ENCODE data around the gene NES. TPM values are rescaled to one million over a fixed set of nuclear protein-coding genes. Genes with fewer than 3 reads are reported as not detected.

Gene NES
- total RNA-seq, 1 donor from 2014 or later = not detected

DNA sequence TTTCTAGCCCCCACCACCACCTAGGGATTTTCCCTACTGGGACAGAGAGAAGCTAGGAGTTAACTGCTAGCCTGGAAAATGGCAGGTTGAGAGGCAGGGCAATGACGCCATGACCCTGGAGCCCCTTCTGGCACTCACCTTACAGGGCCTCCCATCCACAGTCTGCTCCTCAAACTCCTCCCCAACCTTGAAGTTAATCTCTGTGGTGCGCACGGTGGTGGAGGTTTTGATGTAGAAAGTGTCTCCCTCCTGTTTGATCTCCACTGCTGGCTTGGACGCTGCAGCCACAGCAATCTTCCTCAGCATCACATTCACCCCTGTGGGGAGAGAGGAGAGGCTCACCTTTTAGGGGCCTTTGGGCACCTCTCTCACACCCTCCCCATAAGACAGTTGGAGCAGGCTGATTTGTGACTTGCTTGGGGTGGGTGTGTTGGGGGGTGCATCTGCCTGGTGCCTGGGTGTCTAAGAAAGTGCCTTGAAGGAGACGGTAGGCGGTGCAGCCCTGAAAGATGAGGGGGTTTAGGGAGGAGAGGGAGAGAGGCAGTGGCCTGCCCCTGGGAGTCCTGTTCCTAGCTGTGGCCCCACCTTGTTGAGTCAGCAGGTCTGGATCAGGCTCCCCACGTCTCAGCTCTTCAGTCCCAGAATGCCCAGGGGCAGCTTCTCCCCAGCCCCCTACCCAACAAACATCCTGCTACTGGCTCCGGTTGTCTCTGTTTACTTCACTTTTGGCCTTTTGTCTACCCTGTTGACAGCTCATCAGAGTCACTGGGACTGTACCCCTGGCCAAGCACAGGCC is 23.7 kb upstream of the NES start:
- DNase-seq = no peak
- no peak for TF ChIP-seq CTCF (IDR thresholded peaks at IDR 0.05)
- Mint-ChIP-seq H3K4me1 (peaks cover 18% of the 10 kb centered on the region), H3K9me3 (no peaks in the 10 kb centered on the region), H3K27me3 (peaks cover 52% of the 10 kb centered on the region), H3K4me3 (no peak overlapping the region), H3K27ac (no peak overlapping the region), H3K36me3 (ENCODE audit: low read depth) (no peaks in the 10 kb centered on the region)
- ATAC-seq (ENCODE audit: low read depth) = no peak
- intact Hi-C loops (cut with micrococcal nuclease) = no loop called here
- ChIA-PET CTCF (interaction anchor here (1.0 to 1.5 kb wide), 4 partner anchors 10 to 25 kb away, joined by 3 read pairs; no protein-coding TSS in a partner anchor), POLR2A (no interaction called here)

GRCh38 chr1:156698995-156699394 is 21.8 kb upstream of the NES start:
- POLR2A ChIA-PET = no interaction called here
- intact Hi-C loops (cut with micrococcal nuclease) = no loop called here
- Mint-ChIP-seq H3K27ac (no peak overlapping the region), H3K27me3 (peaks cover 49% of the 10 kb centered on the region), H3K4me1 (peaks cover 2% of the 10 kb centered on the region), H3K9me3 (no peaks in the 10 kb centered on the region), H3K36me3 (ENCODE audit: low read depth) (no peaks in the 10 kb centered on the region), H3K4me3 (no peak overlapping the region)
- DNase-seq (no peak), ATAC-seq (ENCODE audit: low read depth) (no peak)
- TF ChIP-seq CTCF (IDR thresholded peaks at IDR 0.05) = no peak
- CTCF ChIA-PET = interaction anchor here (1.7 kb wide), 1 partner anchor 9 kb away, joined by 5 read pairs; no protein-coding TSS in a partner anchor

- ChIA-PET POLR2A (no interaction called here), CTCF (no interaction called here)
- H3K9me3 Mint-ChIP-seq = no peaks in the 10 kb centered on the region
- no peak for TF ChIP-seq CTCF (IDR thresholded peaks at IDR 0.05)
- H3K36me3 Mint-ChIP-seq (ENCODE audit: low read depth) = no peaks in the 10 kb centered on the region
- H3K27ac Mint-ChIP-seq = no peak overlapping the region
- peaks cover 52% of the 10 kb centered on the region for H3K27me3 Mint-ChIP-seq
- no peak overlapping the region for H3K4me3 Mint-ChIP-seq
- no peak for ATAC-seq (ENCODE audit: low read depth)
- intact Hi-C loops (cut with micrococcal nuclease) = no loop called here
- DNase-seq = no peak
- H3K4me1 Mint-ChIP-seq = peaks cover 5% of the 10 kb centered on the region
Measured at GRCh38 chr1:156697481-156697880, 20.3 kb upstream of the NES start.

- DNase-seq (no peak), ATAC-seq (ENCODE audit: low read depth) (no peak)
- Mint-ChIP-seq H3K27me3 (peaks cover 59% of the 10 kb centered on the region), H3K27ac (no peak overlapping the region), H3K9me3 (no peaks in the 10 kb centered on the region), H3K36me3 (ENCODE audit: low read depth) (no peaks in the 10 kb centered on the region), H3K4me3 (no peak overlapping the region), H3K4me1 (peaks cover 12% of the 10 kb centered on the region)
- CTCF ChIA-PET = no interaction called here
- intact Hi-C loops (cut with micrococcal nuclease) = no loop called here
- no peak for TF ChIP-seq CTCF (IDR thresholded peaks at IDR 0.05)
- POLR2A ChIA-PET = no interaction called here
Measured at GRCh38 chr1:156696755-156697154, 19.5 kb upstream of the NES start.

GRCh38 chr1:156694690-156694962 is 17.4 kb upstream of the NES start:
- H3K36me3 Mint-ChIP-seq (ENCODE audit: low read depth) = no peaks in the 10 kb centered on the region
- intact Hi-C loops (cut with micrococcal nuclease) = no loop called here
- CTCF ChIA-PET = no interaction called here
- ATAC-seq (ENCODE audit: low read depth) (no peak), DNase-seq (no peak)
- peaks cover 13% of the 10 kb centered on the region for H3K4me1 Mint-ChIP-seq
- no peak overlapping the region for H3K4me3 Mint-ChIP-seq
- TF ChIP-seq CTCF (IDR thresholded peaks at IDR 0.05) = no peak
- H3K9me3 Mint-ChIP-seq = no peaks in the 10 kb centered on the region
- POLR2A ChIA-PET = no interaction called here
- peaks cover 64% of the 10 kb centered on the region for H3K27me3 Mint-ChIP-seq
- no peak overlapping the region for H3K27ac Mint-ChIP-seq

Measured in activated B cell treated with CpG ODN at 0.5 μM for 24 hours (primary cell).